Naive thymus-derived CD4-positive, alpha-beta T cell (primary cell): ENCODE data around the gene TRIM41. TPM values are rescaled to one million over a fixed set of nuclear protein-coding genes. Genes with fewer than 3 reads are reported as not detected.

Experiments
- ATAC-seq: fragments of 150-1000 bp; cut with Tn5 transposase; 2 replicates; pipeline ENCODE4 v1.10.0; 2021; ENCODE audit warnings: mild to moderate bottlenecking, moderate library complexity
- CTCF ChIA-PET: fragments of 350-600 bp; sonication (Branson Sonifier 250); formaldehyde crosslinking; loops from one replicate; lab custom pipeline; 2021; ENCODE audit warnings: antibody characterized with exemption; lab: Charles Lee
- POLR2A ChIA-PET: fragments of 350-600 bp; sonication (Branson Sonifier 250); formaldehyde crosslinking; loops from one replicate; lab custom pipeline; 2021; ENCODE audit warnings: antibody characterized with exemption, inconsistent platforms; lab: Charles Lee
- DNase-seq, 9 donors: peaks; one replicate each; pipeline versions ENCODE4 v3.0.0 to v3.0.0-alpha.2; 2020 to 2022; ENCODE audit warnings: mixed read lengths in 1 of 9
- H3K27ac ChIP-seq: one replicate; pipeline ENCODE4 v1.7.0; 2013; ENCODE audit warnings: mild to moderate bottlenecking, low read depth, low read length, moderate library complexity
- H3K27me3 ChIP-seq, 2 donors: one replicate each; pipeline ENCODE4 v1.7.0; 2013; ENCODE audit warnings: low read length in 2 of 2, mild to moderate bottlenecking in 2 of 2, moderate library complexity in 2 of 2; ENCODE audit not compliant: control insufficient read depth in 2 of 2, insufficient read depth in 2 of 2
- H3K36me3 ChIP-seq, 3 experiments: 1 replicate in 2 of 3; 2 replicates in 1 of 3; pipeline ENCODE4 v1.7.0; 2013; ENCODE audit warnings: low read length in 3 of 3, mild to moderate bottlenecking in 3 of 3, moderate library complexity in 1 of 3; ENCODE audit not compliant: insufficient read depth in 3 of 3, control insufficient read depth in 2 of 3
- H3K4me1 ChIP-seq, 2 donors: one replicate each; pipeline ENCODE4 v1.7.0; 2013; ENCODE audit warnings: low read length in 2 of 2, mild to moderate bottlenecking in 2 of 2, moderate library complexity in 1 of 2; ENCODE audit not compliant: control insufficient read depth in 2 of 2, insufficient read depth in 2 of 2
- H3K4me3 ChIP-seq: 2 replicates; pipeline ENCODE4 v1.7.0; 2013; ENCODE audit warnings: mild to moderate bottlenecking, low read length
- H3K9me3 ChIP-seq, 3 experiments: 1 replicate in 2 of 3; 2 replicates in 1 of 3; pipeline ENCODE4 v1.7.0; 2013; ENCODE audit warnings: low read length in 3 of 3; ENCODE audit not compliant: control insufficient read depth in 2 of 3
- H3K27ac Mint-ChIP-seq, 9 donors: one replicate each; pipeline ENCODE4 v1.8.0; 2020 to 2022; ENCODE audit warnings: mixed read lengths in 9 of 9, mild to moderate bottlenecking in 8 of 9, moderate library complexity in 5 of 9, inconsistent platforms in 2 of 9
- H3K27me3 Mint-ChIP-seq, 5 donors: one replicate each; pipeline ENCODE4 v1.8.0; 2021 to 2022; ENCODE audit warnings: mixed read lengths in 5 of 5, mild to moderate bottlenecking in 1 of 5
- H3K36me3 Mint-ChIP-seq, 5 donors: one replicate each; pipeline ENCODE4 v1.8.0; 2020 to 2022; ENCODE audit warnings: mixed read lengths in 5 of 5, mild to moderate bottlenecking in 3 of 5, inconsistent platforms in 1 of 5
- H3K4me1 Mint-ChIP-seq, 7 donors: one replicate each; pipeline ENCODE4 v1.8.0; 2020 to 2022; ENCODE audit warnings: mixed read lengths in 7 of 7, mild to moderate bottlenecking in 3 of 7, inconsistent platforms in 1 of 7
- H3K4me3 Mint-ChIP-seq, 10 donors: one replicate each; pipeline ENCODE4 v1.8.0; 2020 to 2022; ENCODE audit warnings: mild to moderate bottlenecking in 10 of 10, mixed read lengths in 10 of 10, moderate library complexity in 6 of 10, inconsistent platforms in 2 of 10
- H3K9me3 Mint-ChIP-seq, 11 donors: one replicate each; pipeline ENCODE4 v1.8.0; 2020 to 2022; ENCODE audit warnings: mixed read lengths in 11 of 11, mild to moderate bottlenecking in 4 of 11, inconsistent platforms in 1 of 11, moderate library complexity in 1 of 11
- intact Hi-C, 2 donors: fragments of 100-400 bp; cut with micrococcal nuclease; formaldehyde crosslinking; loops; one replicate each; pipeline ENCODE4 v1.15.1; 2023
- polyA plus RNA-seq, 2 donors: library from polyadenylated mRNA; unstranded; fragments of 300-500 nt; fragmentation: Illumina TruSeq; gene quantifications; one replicate each; pipeline ENCODE4 v1.2.3, GENCODE V29; 2021
- total RNA-seq, 6 experiments: library from RNA in 5 of 6; stranded (reverse) in 5 of 6; gene quantifications; 1 replicate in 5 of 6; 2 replicates in 1 of 6; pipeline ENCODE4 v1.2.3 and lab custom pipeline; 2021 to 2026

Gene TRIM41
- total and polyA plus RNA-seq, 7 experiments from 2014 or later: 0.72 to 36.5 (median 31.0) TPM

GRCh38 chr5:181190711-181191525 lies 32.2 kb upstream of the TRIM41 start:
- no peaks in the 10 kb centered on the region for H3K9me3 ChIP-seq
- peaks cover 0 to 26% (median 0%) of the 10 kb centered on the region in 5 donors for H3K27me3 Mint-ChIP-seq
- H3K27me3 ChIP-seq: no peaks in the 10 kb centered on the region
- peak overlapping the region; percentile 86 for H3K27ac ChIP-seq
- H3K4me1 Mint-ChIP-seq: peaks cover 16 to 55% (median 32%) of the 10 kb centered on the region in 7 donors
- ATAC-seq (peak; percentile 7), DNase-seq (peak in 7 of 9 donors; percentile 33 to 54 (median 35))
- ChIA-PET CTCF (interaction anchor here (0.9 to 4.3 kb wide), 10 partner anchors 10 to 71 kb away, joined by 3 to 23 read pairs (median 4); partner anchors contain the start of genes TRIM41 and TRIM7), POLR2A (interaction anchor here (0.8 to 8.7 kb wide), 15 partner anchors 14 to 70 kb away, joined by 3 to 259 read pairs (median 8); partner anchors contain the start of genes RACK1, TRIM41, TRIM52 and TRIM7)
- H3K4me3 ChIP-seq: peak overlapping the region; percentile 99
- H3K4me3 Mint-ChIP-seq: peak overlapping the region; percentile 94 to 99 (median 97)
- intact Hi-C loops: loop anchor here (1.0 kb wide), 7 partner anchors 15 to 70 kb away; partner anchors contain the start of genes TRIM52 (in 2 of the 2) and RACK1 (in 1 of the 2)
- peak overlapping the region; percentile 95 to 100 (median 99) for H3K27ac Mint-ChIP-seq
- peaks cover 0 to 40% (median 4%) of the 10 kb centered on the region in 11 donors for H3K9me3 Mint-ChIP-seq
- peaks cover 0 to 18% (median 0%) of the 10 kb centered on the region in 5 donors for H3K36me3 Mint-ChIP-seq
- peaks cover 0 to 17% (median 0%) of the 10 kb centered on the region in 3 experiments for H3K36me3 ChIP-seq
- peaks cover 0 to 5% of the 10 kb centered on the region in 2 donors for H3K4me1 ChIP-seq

DNA sequence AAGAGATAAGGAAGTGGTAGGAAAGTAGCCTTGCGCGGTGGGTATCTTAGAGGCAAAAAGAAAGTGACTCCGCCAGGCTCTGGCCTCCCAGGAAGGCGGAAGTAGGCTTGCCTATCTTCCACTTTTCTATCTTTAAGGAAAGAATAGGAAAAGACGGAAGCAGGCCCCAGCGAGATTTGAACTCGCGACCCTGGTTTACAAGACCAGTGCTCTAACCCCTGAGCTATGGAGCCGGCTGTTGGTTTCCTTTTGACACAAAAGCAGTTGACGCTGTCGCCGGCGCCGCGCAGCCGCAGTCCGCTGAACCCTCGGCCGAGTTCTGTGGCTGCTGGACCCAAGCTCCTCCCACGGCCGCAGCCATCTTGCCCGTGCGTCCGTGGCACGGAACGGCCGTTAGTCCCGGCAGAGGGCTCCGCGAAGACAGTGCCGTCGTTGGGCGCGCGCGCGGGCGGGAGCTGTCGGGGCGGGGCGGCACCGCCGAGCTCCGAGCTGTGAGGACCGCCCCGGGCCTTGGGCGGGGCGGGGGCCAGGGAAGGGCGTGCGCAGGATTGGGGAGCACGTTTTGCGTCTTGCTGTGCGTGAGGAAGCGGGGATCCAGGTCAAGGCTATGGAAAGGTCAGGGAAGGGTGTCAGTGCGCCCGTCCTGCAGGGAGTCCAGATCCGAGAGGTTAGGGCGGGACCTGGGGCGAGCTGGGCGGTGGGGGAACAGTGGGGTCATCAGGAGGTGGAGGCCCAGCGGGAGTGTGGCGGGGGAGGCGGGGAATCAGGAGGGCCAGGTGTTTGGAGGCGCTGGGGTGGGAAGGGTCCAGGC lies 31.4 kb upstream of the TRIM41 start:
- intact Hi-C loops: loop anchor here (1.0 kb wide), 7 partner anchors 15 to 70 kb away; partner anchors contain the start of genes TRIM52 (in 2 of the 2) and RACK1 (in 1 of the 2)
- Mint-ChIP-seq H3K27ac (peak overlapping the region; percentile 95 to 100 (median 99)), H3K4me1 (peaks cover 16 to 47% (median 26%) of the 10 kb centered on the region in 7 donors), H3K4me3 (peak overlapping the region; percentile 94 to 99 (median 97)), H3K36me3 (peaks cover 0 to 18% (median 0%) of the 10 kb centered on the region in 5 donors), H3K27me3 (peaks cover 0 to 24% (median 0%) of the 10 kb centered on the region in 5 donors), H3K9me3 (peaks cover 0 to 39% (median 4%) of the 10 kb centered on the region in 11 donors)
- peak; percentile 91 to 99 (median 97) for DNase-seq
- CTCF ChIA-PET: interaction anchor here (0.7 to 4.3 kb wide), 7 partner anchors 13 to 69 kb away, joined by 3 to 23 read pairs (median 3); partner anchors contain the start of genes TRIM41 and TRIM7
- H3K4me3 ChIP-seq: peak overlapping the region; percentile 99
- peak overlapping the region; percentile 86 for H3K27ac ChIP-seq
- peak; percentile 81 for ATAC-seq
- H3K27me3 ChIP-seq: no peaks in the 10 kb centered on the region
- H3K36me3 ChIP-seq: peaks cover 0 to 17% (median 0%) of the 10 kb centered on the region in 3 experiments
- POLR2A ChIA-PET: interaction anchor here (0.6 to 8.7 kb wide), 15 partner anchors 13 to 396 kb away, joined by 3 to 259 read pairs (median 7); partner anchors contain the start of genes RACK1, TRIM41, TRIM52 and TRIM7
- H3K4me1 ChIP-seq: peaks cover 0 to 5% of the 10 kb centered on the region in 2 donors
- H3K9me3 ChIP-seq: no peaks in the 10 kb centered on the region

DNA sequence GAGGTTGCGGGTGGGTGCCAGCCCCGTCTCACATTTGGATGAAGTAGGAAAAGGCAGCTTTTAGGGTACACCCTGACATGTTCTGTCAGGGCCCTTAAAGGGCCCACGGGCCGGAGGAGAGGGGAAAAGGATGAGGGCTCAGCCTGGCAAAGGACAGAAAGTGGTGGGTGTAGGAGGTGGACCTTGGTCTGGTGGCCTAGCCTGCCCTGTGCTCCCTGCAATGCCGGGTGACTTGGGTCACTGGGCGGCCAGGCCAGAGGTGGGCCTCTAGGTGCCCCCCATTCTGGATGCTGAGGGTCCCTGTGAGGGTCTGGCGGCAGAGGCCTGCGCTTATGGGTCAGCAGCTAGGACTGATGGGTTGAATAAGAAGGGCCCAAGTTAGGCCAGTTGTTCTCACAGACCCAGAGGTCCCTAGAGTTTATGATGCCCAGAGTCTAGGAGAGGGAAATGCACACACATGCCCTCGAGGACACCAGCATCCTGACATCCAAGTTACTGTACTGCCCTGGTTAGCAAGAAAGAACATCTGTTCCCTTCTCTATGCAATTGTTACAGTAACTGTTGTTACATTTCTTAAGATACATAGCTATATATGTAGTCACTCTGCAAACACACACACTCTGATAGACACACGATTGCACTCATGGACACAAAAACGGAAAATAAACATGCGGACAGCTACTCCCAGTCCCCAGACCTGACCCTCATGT lies 30.6 kb upstream of the TRIM41 start:
- peaks cover 0 to 25% (median 0%) of the 10 kb centered on the region in 5 donors for H3K27me3 Mint-ChIP-seq
- ChIA-PET POLR2A (interaction anchor here (0.6 to 8.7 kb wide), 13 partner anchors 12 to 69 kb away, joined by 3 to 259 read pairs (median 8); partner anchors contain the start of genes RACK1, TRIM41, TRIM52 and TRIM7), CTCF (interaction anchor here (0.7 to 4.3 kb wide), 5 partner anchors 8 to 68 kb away, joined by 3 to 23 read pairs (median 6); partner anchors contain the start of genes TRIM41 and TRIM7)
- peaks cover 0 to 17% (median 0%) of the 10 kb centered on the region in 3 experiments for H3K36me3 ChIP-seq
- no peaks in the 10 kb centered on the region for H3K9me3 ChIP-seq
- ATAC-seq: no peak
- peaks cover 16 to 43% (median 25%) of the 10 kb centered on the region in 7 donors for H3K4me1 Mint-ChIP-seq
- peak overlapping the region; percentile 99 for H3K4me3 ChIP-seq
- intact Hi-C loops: no loop called here
- H3K4me1 ChIP-seq: peaks cover 0 to 5% of the 10 kb centered on the region in 2 donors
- peaks cover 0 to 18% (median 0%) of the 10 kb centered on the region in 5 donors for H3K36me3 Mint-ChIP-seq
- peak overlapping the region; percentile 95 to 100 (median 99) for H3K27ac Mint-ChIP-seq
- peaks cover 0 to 36% (median 4%) of the 10 kb centered on the region in 11 donors for H3K9me3 Mint-ChIP-seq
- peak overlapping the region; percentile 94 to 99 (median 97) for H3K4me3 Mint-ChIP-seq
- peak overlapping the region; percentile 86 for H3K27ac ChIP-seq
- DNase-seq: no peak
- no peaks in the 10 kb centered on the region for H3K27me3 ChIP-seq

DNA sequence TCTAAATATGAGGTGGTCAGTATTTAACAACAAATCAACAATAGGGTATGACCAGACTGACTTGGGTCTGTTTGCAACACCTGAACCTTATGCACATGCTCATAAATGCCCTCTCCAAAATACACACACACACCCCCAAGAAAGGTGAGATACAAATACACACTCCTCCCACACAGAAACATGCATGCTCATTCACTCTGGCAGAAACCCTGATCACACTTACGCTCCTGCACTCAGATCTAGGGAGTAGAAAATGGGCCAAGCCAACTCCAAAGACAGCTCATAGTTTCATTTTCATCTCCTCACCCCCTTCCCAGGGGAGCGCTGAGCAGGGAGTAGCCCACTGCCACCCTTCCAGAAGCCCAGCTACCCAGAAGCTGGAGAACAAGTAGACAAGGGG lies 29.4 kb upstream of the TRIM41 start:
- intact Hi-C loops: no loop called here
- Mint-ChIP-seq H3K9me3 (peaks cover 0 to 25% (median 1%) of the 10 kb centered on the region in 11 donors), H3K27me3 (peaks cover 0 to 13% (median 0%) of the 10 kb centered on the region in 5 donors), H3K4me1 (peaks cover 12 to 32% (median 19%) of the 10 kb centered on the region in 7 donors), H3K36me3 (peaks cover 0 to 13% (median 0%) of the 10 kb centered on the region in 5 donors), H3K27ac (peak overlapping the region in 5 of 9 donors; percentile 0 to 100 (median 65)), H3K4me3 (peak overlapping the region in 4 of 10 donors; percentile 30 to 99 (median 53))
- H3K27ac ChIP-seq: no peak overlapping the region
- peaks cover 0 to 5% of the 10 kb centered on the region in 2 donors for H3K4me1 ChIP-seq
- no peaks in the 10 kb centered on the region for H3K9me3 ChIP-seq
- no peaks in the 10 kb centered on the region for H3K27me3 ChIP-seq
- ATAC-seq (no peak), DNase-seq (no peak)
- POLR2A ChIA-PET: interaction anchor here (0.5 to 8.7 kb wide), 5 partner anchors 11 to 393 kb away, joined by 3 to 259 read pairs (median 107); partner anchors contain the start of genes TRIM41, TRIM52 and TRIM7
- peaks cover 0 to 17% (median 0%) of the 10 kb centered on the region in 3 experiments for H3K36me3 ChIP-seq
- H3K4me3 ChIP-seq: no peak overlapping the region
- CTCF ChIA-PET: interaction anchor here (0.9 to 1.2 kb wide), 2 partner anchors 10 to 13 kb away, joined by 6 read pairs; no protein-coding TSS in a partner anchor

GRCh38 chr5:181194489-181195248 lies 28.4 kb upstream of the TRIM41 start:
- intact Hi-C loops: no loop called here
- peaks cover 0 to 17% (median 0%) of the 10 kb centered on the region in 11 donors for H3K9me3 Mint-ChIP-seq
- DNase-seq: no peak
- peaks cover 0 to 12% (median 0%) of the 10 kb centered on the region in 5 donors for H3K27me3 Mint-ChIP-seq
- ChIA-PET POLR2A (interaction anchor here (0.6 to 8.7 kb wide), 3 partner anchors 10 to 31 kb away, joined by 4 to 259 read pairs (median 158); partner anchors contain the start of genes TRIM41 and TRIM7), CTCF (interaction anchor here (1.2 kb wide), 1 partner anchor 12 kb away, joined by 6 read pairs; no protein-coding TSS in a partner anchor)
- no peak overlapping the region for H3K27ac ChIP-seq
- no peaks in the 10 kb centered on the region for H3K9me3 ChIP-seq
- H3K27me3 ChIP-seq: no peaks in the 10 kb centered on the region
- no peak overlapping the region for H3K4me3 ChIP-seq
- peaks cover 0 to 5% of the 10 kb centered on the region in 2 donors for H3K4me1 ChIP-seq
- H3K36me3 Mint-ChIP-seq: peaks cover 0 to 8% (median 0%) of the 10 kb centered on the region in 5 donors
- ATAC-seq: no peak
- peaks cover 10 to 28% (median 17%) of the 10 kb centered on the region in 7 donors for H3K4me1 Mint-ChIP-seq
- no peak overlapping the region for H3K27ac Mint-ChIP-seq
- peaks cover 0 to 10% (median 0%) of the 10 kb centered on the region in 3 experiments for H3K36me3 ChIP-seq
- H3K4me3 Mint-ChIP-seq: no peak overlapping the region
